GM12878 (cell line): ENCODE results near the gene P2RY1. TPM values are rescaled to one million over a fixed set of nuclear protein-coding genes. Genes with fewer than 3 reads are reported as not detected.

Source experiments
- BCL11A ChIP-seq: IDR thresholded peaks from 2 replicates; pipeline ENCODE4 v1.6.1; 2011; ENCODE audit warnings: low read depth, low read length
- CBX5 ChIP-seq: sonication (generic); IDR thresholded peaks from 2 replicates; pipeline ENCODE4 v1.6.1; 2016; ENCODE audit warnings: low read depth, moderate library complexity, mild to moderate bottlenecking, inconsistent platforms
- CHD1 ChIP-seq: IDR thresholded peaks from 2 replicates; pipeline ENCODE4 v1.6.1; 2012; ENCODE audit warnings: low read depth, low read length, improper control_type of control experiment
- DPF2 ChIP-seq: fragments of 450-650 bp; IDR thresholded peaks from 2 replicates; pipeline ENCODE4 v1.6.1; 2017; ENCODE audit warnings: mild to moderate bottlenecking
- EP300 ChIP-seq, 2 experiments: fragments of 150-350 bp in 1 of 2; IDR thresholded peaks; 2 replicates each; pipeline ENCODE4 v1.6.1; 2011 to 2012; ENCODE audit warnings: low read depth in 2 of 2, low read length in 2 of 2, borderline replicate concordance in 1 of 2, improper control_type of control experiment in 1 of 2, inconsistent platforms in 1 of 2; ENCODE audit not compliant: control insufficient read depth in 1 of 2
- JUNB ChIP-seq: IDR thresholded peaks from 2 replicates; pipeline ENCODE4 v1.6.1; 2016; ENCODE audit warnings: antibody characterized with exemption, mild to moderate bottlenecking
- KAT2A ChIP-seq: conservative IDR thresholded peaks from 2 replicates; pipeline ENCODE4 v1.6.1; 2011; ENCODE audit warnings: low read depth, low read length; ENCODE audit not compliant: control insufficient read depth
- MAX ChIP-seq: IDR thresholded peaks from 2 replicates; pipeline ENCODE4 v1.6.1; 2012; ENCODE audit warnings: low read depth, low read length, improper control_type of control experiment
- NFIC ChIP-seq: IDR thresholded peaks from 2 replicates; pipeline ENCODE4 v1.6.1; 2012; ENCODE audit warnings: low read depth, mild to moderate bottlenecking, inconsistent platforms, low read length, moderate library complexity
- NFXL1 ChIP-seq: fragments of 450-650 bp; IDR thresholded peaks from 2 replicates; pipeline ENCODE4 v1.6.1; 2017; ENCODE audit warnings: antibody characterized with exemption, mild to moderate bottlenecking, borderline replicate concordance
- PBX3 ChIP-seq: IDR thresholded peaks from 2 replicates; pipeline ENCODE4 v1.6.1; 2011; ENCODE audit warnings: mild to moderate bottlenecking, low read depth, low read length, moderate library complexity; ENCODE audit not compliant: insufficient replicate concordance
- POLR2AphosphoS2 ChIP-seq: IDR thresholded peaks from 2 replicates; pipeline ENCODE4 v1.6.1; 2011; ENCODE audit warnings: low read depth, mild to moderate bottlenecking, low read length, improper control_type of control experiment, moderate library complexity
- RFX5 ChIP-seq: IDR thresholded peaks from 2 replicates; pipeline ENCODE4 v1.6.1; 2011; ENCODE audit warnings: low read depth, low read length, improper control_type of control experiment
- SMAD5 ChIP-seq: IDR thresholded peaks from 2 replicates; pipeline ENCODE4 v1.6.1; 2016; ENCODE audit warnings: antibody characterized with exemption, low read depth
- SPI1 ChIP-seq: IDR thresholded peaks from 2 replicates; pipeline ENCODE4 v1.6.1; 2011; ENCODE audit warnings: low read depth, mild to moderate bottlenecking, low read length, moderate library complexity, borderline replicate concordance; ENCODE audit not compliant: insufficient read depth
- STAT1 ChIP-seq: fragments of 450-650 bp; conservative IDR thresholded peaks from 2 replicates; pipeline ENCODE4 v1.6.1; 2014; ENCODE audit warnings: antibody characterized with exemption, mild to moderate bottlenecking
- STAT3 ChIP-seq: IDR thresholded peaks from 2 replicates; pipeline ENCODE4 v1.6.1; 2011; ENCODE audit warnings: low read depth, low read length, improper control_type of control experiment
- TBL1XR1 ChIP-seq: IDR thresholded peaks from 2 replicates; pipeline ENCODE4 v1.6.1; 2012; ENCODE audit warnings: low read depth, low read length, improper control_type of control experiment
- YBX1 ChIP-seq: fragments of 450-650 bp; IDR thresholded peaks from 2 replicates; pipeline ENCODE4 v1.6.1; 2016; ENCODE audit warnings: antibody characterized with exemption
- YY1 ChIP-seq: IDR thresholded peaks from 2 replicates; pipeline ENCODE4 v1.6.1; 2011; ENCODE audit warnings: low read depth, mild to moderate bottlenecking, low read length
- ZBTB4 ChIP-seq: fragments of 450-650 bp; formaldehyde crosslinking; IDR thresholded peaks from 2 replicates; pipeline ENCODE4 v1.4.0; 2022; ENCODE audit warnings: mild to moderate bottlenecking, moderate library complexity
- polyA plus RNA-seq, 11 experiments: library from polyadenylated mRNA; depleted of rRNA in 4 of 11; unstranded in 6 of 11; stranded (reverse) in 5 of 11; fragments of >200 nt; fragmentation: Nextera tagmentation in 4 of 11; fragmentation: Illumina TruSeq in 1 of 11; extraction: Ambion mirVana in 4 of 11; extraction: Trizol in 1 of 11; gene quantifications; 1 replicate in 1 of 11; 2 replicates in 10 of 11; pipeline versions ENCODE4 v1.2.1 to v1.2.3, GENCODE V29; 2011 to 2016; ENCODE audit warnings: inconsistent platforms in 2 of 11, missing spikeins in 2 of 11, low read depth in 1 of 11
- total RNA-seq, 4 experiments: library from RNA; depleted of rRNA in 3 of 4; stranded (reverse); fragments of >200 nt in 3 of 4; fragmentation: Illumina TruSeq in 1 of 4; extraction: Trizol in 1 of 4; gene quantifications; 2 replicates each; pipeline versions ENCODE4 v1.2.1 to v1.2.3, GENCODE V29; 2013 to 2021

P2RY1 gene
- total and polyA plus RNA-seq, 10 of the 15 experiments (the other 5 are each of a cell fraction or from before 2014, with no cell fraction given), result 0.01 to 3.4 (median 1.9) TPM

- TF ChIP-seq MAX, result no peak
- TF ChIP-seq CHD1, result no peak
- TF ChIP-seq YY1, result no peak
- TF ChIP-seq STAT1, result no peak
- no peak for TF ChIP-seq DPF2
- TF ChIP-seq EP300 (IDR thresholded peaks at IDR 0.05; ENCODE audit: borderline replicate concordance in 1 of 2, control insufficient read depth in 1 of 2, low read depth in 2 of 2, low read length in 2 of 2), result no peak
- no peak for TF ChIP-seq NFXL1
- no peak for TF ChIP-seq TBL1XR1
- peak; percentile 83; the same call in 1 of the 2 replicates for TF ChIP-seq CBX5
- TF ChIP-seq PBX3, result no peak
- no peak for TF ChIP-seq POLR2AphosphoS2
- TF ChIP-seq SMAD5, result no peak
- TF ChIP-seq NFIC, result peak; percentile 69
- no peak for TF ChIP-seq ZBTB4 (CRISPR knock-in tag)
- TF ChIP-seq RFX5, result no peak
- no peak for TF ChIP-seq YBX1
- TF ChIP-seq STAT3, result no peak
- peak; percentile 52; the same call in 1 of the 2 replicates for TF ChIP-seq SPI1
- no peak for TF ChIP-seq BCL11A
- TF ChIP-seq KAT2A, result no peak
- peak; percentile 37 for TF ChIP-seq JUNB
- TF ChIP-seq, all 136 proteins: peak for 8
Measured at GRCh38 chr3:152879130-152879789, 44.3 kb downstream of the P2RY1 start (continued).
